Ascending aorta (tissue), 2 donors: ENCODE results near the gene FGGY. TPM values are rescaled to one million over a fixed set of nuclear protein-coding genes. Genes with fewer than 3 reads are reported as not detected.
"Not testable (repeated sequence)": the region's sequence is repeated elsewhere in the genome, so short reads cannot be mapped to it uniquely, and the experiment has no call there.

ENCODE experiments used
- DNase-seq, 2 donors: peaks; one replicate each; pipeline ENCODE4 v3.0.0-alpha.2; 2019; ENCODE audit warnings: low spot score in 2 of 2
- H3K27ac ChIP-seq, 2 donors: fragments of 200-600 bp; sonication (generic); one replicate each; pipeline ENCODE4 v1.5.1; 2016 to 2017; ENCODE audit warnings: mild to moderate bottlenecking in 1 of 2
- H3K27me3 ChIP-seq: fragments of 200-600 bp; sonication (generic); one replicate; pipeline ENCODE4 v1.5.1; 2017
- H3K36me3 ChIP-seq, 2 donors: fragments of 200-600 bp; sonication (generic); one replicate each; pipeline ENCODE4 v1.5.1; 2016
- H3K4me1 ChIP-seq, 2 donors: fragments of 200-600 bp; sonication (generic); one replicate each; pipeline ENCODE4 v1.5.1; 2016 to 2017; ENCODE audit warnings: mild to moderate bottlenecking in 1 of 2
- H3K4me3 ChIP-seq, 2 donors: fragments of 200-600 bp; sonication (generic); one replicate each; pipeline ENCODE4 v1.5.1; 2016 to 2017; ENCODE audit warnings: mild to moderate bottlenecking in 1 of 2
- H3K9me3 ChIP-seq, 2 donors: fragments of 200-600 bp; sonication (generic); one replicate each; pipeline ENCODE4 v1.5.1; 2016
- intact Hi-C: fragments of 100-400 bp; cut with DNase I; formaldehyde crosslinking; loops from one replicate; pipeline ENCODE4 v1.15.1; 2023
- total RNA-seq: library from RNA; depleted of rRNA; stranded (reverse); fragments of >200 nt; gene quantifications from one replicate; pipeline ENCODE4 v1.1.0, GENCODE V29; 2016
- TF ChIP-seq, protein P1 (sequence below), 3 experiments: fragments of 200-600 bp in 2 of 3; fragments of 450-650 bp in 1 of 3; sonication (generic) in 2 of 3; IDR thresholded peaks; one replicate each; pipeline ENCODE4 v1.5.1; 2016 to 2019; ENCODE audit warnings: antibody characterized with exemption in 3 of 3, mild to moderate bottlenecking in 1 of 3, moderate library complexity in 1 of 3

The FGGY gene
- total RNA-seq, 1 donor from 2014 or later = 7.0 TPM

GRCh38 chr1:59605761-59606160 is 308.9 kb downstream of the FGGY start:
- H3K27me3 ChIP-seq = no peaks in the 10 kb centered on the region
- intact Hi-C loops = no loop called here
- H3K4me1 ChIP-seq = peaks cover 0 to 12% of the 10 kb centered on the region in 2 donors
- peaks cover 0 to 3% of the 10 kb centered on the region in 2 donors for H3K36me3 ChIP-seq
- DNase-seq = no peak
- H3K9me3 ChIP-seq = no peaks in the 10 kb centered on the region
- H3K4me3 ChIP-seq = no peak overlapping the region
- TF ChIP-seq, protein P1, sequence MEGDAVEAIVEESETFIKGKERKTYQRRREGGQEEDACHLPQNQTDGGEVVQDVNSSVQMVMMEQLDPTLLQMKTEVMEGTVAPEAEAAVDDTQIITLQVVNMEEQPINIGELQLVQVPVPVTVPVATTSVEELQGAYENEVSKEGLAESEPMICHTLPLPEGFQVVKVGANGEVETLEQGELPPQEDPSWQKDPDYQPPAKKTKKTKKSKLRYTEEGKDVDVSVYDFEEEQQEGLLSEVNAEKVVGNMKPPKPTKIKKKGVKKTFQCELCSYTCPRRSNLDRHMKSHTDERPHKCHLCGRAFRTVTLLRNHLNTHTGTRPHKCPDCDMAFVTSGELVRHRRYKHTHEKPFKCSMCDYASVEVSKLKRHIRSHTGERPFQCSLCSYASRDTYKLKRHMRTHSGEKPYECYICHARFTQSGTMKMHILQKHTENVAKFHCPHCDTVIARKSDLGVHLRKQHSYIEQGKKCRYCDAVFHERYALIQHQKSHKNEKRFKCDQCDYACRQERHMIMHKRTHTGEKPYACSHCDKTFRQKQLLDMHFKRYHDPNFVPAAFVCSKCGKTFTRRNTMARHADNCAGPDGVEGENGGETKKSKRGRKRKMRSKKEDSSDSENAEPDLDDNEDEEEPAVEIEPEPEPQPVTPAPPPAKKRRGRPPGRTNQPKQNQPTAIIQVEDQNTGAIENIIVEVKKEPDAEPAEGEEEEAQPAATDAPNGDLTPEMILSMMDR (IDR thresholded peaks at IDR 0.05) = no peak
- no peak overlapping the region for H3K27ac ChIP-seq

DNA sequence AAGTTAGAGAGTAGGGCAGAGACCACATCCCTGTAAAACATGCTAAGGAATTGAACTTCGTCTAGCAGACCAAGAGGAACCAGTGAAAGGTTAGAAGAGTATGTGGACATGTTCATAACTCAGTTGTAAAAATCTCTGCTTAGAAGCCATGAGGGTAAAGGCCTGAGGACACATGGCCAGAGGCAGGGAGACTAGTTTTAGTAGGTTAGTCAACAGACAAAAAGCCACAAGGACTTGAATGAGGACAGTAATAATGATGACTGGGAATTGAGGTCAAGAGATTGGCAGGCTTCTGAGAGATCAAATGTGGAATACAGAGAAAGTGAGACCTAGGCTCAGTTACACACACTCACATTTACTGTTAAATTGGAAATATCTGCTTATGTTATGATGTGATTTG is 312.4 kb downstream of the FGGY start:
- no peak for DNase-seq
- TF ChIP-seq, protein P1 (IDR thresholded peaks at IDR 0.05) = no peak
- Histone ChIP-seq H3K4me1 (peaks cover 0 to 3% of the 10 kb centered on the region in 2 donors), H3K36me3 (peaks cover 0 to 3% of the 10 kb centered on the region in 2 donors), H3K27me3 (no peaks in the 10 kb centered on the region), H3K9me3 (no peaks in the 10 kb centered on the region), H3K4me3 (no peak overlapping the region), H3K27ac (no peak overlapping the region)
- intact Hi-C loops = no loop called here

DNA sequence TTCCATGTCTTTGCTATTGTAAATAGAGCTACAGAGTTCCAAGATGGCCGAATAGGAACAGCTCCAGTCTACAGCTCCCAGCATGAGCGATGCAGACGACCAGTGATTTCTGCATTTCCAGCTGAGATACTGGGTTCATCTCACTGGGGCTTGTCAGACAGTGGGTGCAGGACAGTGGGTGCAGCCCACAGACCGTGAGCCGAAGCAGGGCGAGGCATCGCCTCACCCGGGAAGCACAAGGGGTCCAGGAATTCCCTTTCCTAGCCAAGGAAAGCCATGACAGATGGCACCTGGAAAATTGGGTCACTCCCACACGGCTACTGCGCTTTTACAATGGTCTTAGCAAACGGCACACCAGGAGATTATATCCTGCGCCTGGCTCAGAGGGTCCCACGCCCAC is 313.6 kb downstream of the FGGY start:
- H3K4me1 ChIP-seq, intact Hi-C loops, H3K9me3 ChIP-seq, H3K4me3 ChIP-seq, H3K27ac ChIP-seq, H3K27me3 ChIP-seq, DNase-seq, H3K36me3 ChIP-seq: not testable (repeated sequence)

DNA sequence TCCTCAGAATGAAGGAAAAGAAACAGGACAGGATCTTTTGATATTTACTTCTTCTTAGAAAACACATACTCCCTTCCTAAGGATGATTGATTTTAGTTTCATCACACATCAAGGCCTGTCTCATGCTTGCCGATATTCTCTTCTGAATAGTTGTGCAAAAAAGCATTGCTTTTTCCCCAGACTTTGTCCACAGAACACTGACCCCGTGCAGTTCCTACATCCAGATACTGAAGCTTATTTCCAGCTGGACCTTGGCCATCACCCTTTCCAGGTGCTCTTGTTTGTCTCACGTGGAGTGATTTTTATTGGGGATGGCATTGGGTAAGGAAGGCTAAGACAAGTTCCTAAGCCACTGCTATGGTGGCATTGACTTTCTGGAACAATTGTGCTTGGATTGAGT is 320.5 kb downstream of the FGGY start:
- TF ChIP-seq, protein P1 (IDR thresholded peaks at IDR 0.05) = no peak
- intact Hi-C loops = no loop called here

GRCh38 chr1:59619557-59619956 is 322.7 kb downstream of the FGGY start:
- DNase-seq = no peak
- H3K9me3 ChIP-seq = no peaks in the 10 kb centered on the region
- no peaks in the 10 kb centered on the region for H3K36me3 ChIP-seq
- intact Hi-C loops = no loop called here
- TF ChIP-seq, protein P1 (IDR thresholded peaks at IDR 0.05) = no peak
- no peaks in the 10 kb centered on the region for H3K4me1 ChIP-seq
- no peak overlapping the region for H3K4me3 ChIP-seq
- H3K27me3 ChIP-seq = no peaks in the 10 kb centered on the region
- H3K27ac ChIP-seq = no peak overlapping the region

More for the DNA sequence above, 320.5 kb downstream of the FGGY start:
- H3K4me1 ChIP-seq = no peaks in the 10 kb centered on the region
- H3K9me3 ChIP-seq = no peaks in the 10 kb centered on the region
- no peak overlapping the region for H3K27ac ChIP-seq
- no peak overlapping the region for H3K4me3 ChIP-seq
- DNase-seq = no peak
- H3K36me3 ChIP-seq = no peaks in the 10 kb centered on the region
- no peaks in the 10 kb centered on the region for H3K27me3 ChIP-seq

DNA sequence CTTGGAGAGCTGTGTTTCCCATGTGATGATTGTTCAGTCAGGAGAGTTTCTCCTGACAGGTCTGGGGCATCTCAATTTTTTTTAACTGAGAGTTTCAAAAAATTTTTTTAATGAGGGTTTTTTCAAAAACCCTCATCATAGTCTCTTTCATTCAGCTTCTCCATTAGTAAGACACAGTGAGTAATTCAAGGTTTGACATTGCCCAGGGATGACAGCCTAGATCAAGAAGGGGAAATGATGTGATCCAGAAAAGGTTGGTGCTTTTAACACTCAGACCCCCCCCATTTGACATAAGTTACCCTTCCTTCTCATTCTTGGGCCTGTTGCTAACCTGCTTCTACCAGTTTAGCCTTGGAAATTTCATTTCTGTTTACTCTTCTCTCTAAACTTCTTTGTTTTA is 328.5 kb downstream of the FGGY start:
- Histone ChIP-seq H3K4me1 (no peaks in the 10 kb centered on the region), H3K9me3 (no peaks in the 10 kb centered on the region), H3K4me3 (no peak overlapping the region), H3K36me3 (no peaks in the 10 kb centered on the region), H3K27ac (no peak overlapping the region), H3K27me3 (no peaks in the 10 kb centered on the region)
- TF ChIP-seq, protein P1 (IDR thresholded peaks at IDR 0.05) = no peak
- intact Hi-C loops = no loop called here
- no peak for DNase-seq
